ENCODE data around the gene VPS36. TPM values are rescaled to one million over a fixed set of nuclear protein-coding genes. Genes with fewer than 3 reads are reported as not detected.
"Not testable (repeated sequence)": the region's sequence is repeated elsewhere in the genome, so short reads cannot be mapped to it uniquely, and the experiment has no call there.

VPS36 gene
- polyA plus RNA-seq, 2 of the 4 experiments (the other 2 are of a cell fraction) = 12.6 to 23.1 TPM

- FAIRE-seq; H3K9me3 ChIP-seq; H3K4me3 ChIP-seq; H3K4me2 ChIP-seq; DNase-seq (ENCODE audit: low read depth in 1 of 2, low spot score in 1 of 2); POLR2A ChIA-PET; H3K4me1 ChIP-seq; ATAC-seq; CTCF ChIA-PET; H3K27ac ChIP-seq: not testable (repeated sequence)
- 19% methylated on average over 2 of the region's 5 CpGs for WGBS (ENCODE audit: missing lambda C conversion rate)
These were observed 40.6 kb upstream of the VPS36 start for GRCh38 chr13:52491015-52491414.

- CTCF ChIA-PET; H3K27ac ChIP-seq; H3K4me1 ChIP-seq; H3K4me2 ChIP-seq; FAIRE-seq; H3K4me3 ChIP-seq; H3K9me3 ChIP-seq; POLR2A ChIA-PET; ATAC-seq; DNase-seq (ENCODE audit: low read depth in 1 of 2, low spot score in 1 of 2): not testable (repeated sequence)
- WGBS (ENCODE audit: missing lambda C conversion rate) = no CpG with 5 or more reads among the region's 22 CpGs
These were observed 38.3 kb upstream of the VPS36 start for GRCh38 chr13:52488763-52489162.

DNA sequence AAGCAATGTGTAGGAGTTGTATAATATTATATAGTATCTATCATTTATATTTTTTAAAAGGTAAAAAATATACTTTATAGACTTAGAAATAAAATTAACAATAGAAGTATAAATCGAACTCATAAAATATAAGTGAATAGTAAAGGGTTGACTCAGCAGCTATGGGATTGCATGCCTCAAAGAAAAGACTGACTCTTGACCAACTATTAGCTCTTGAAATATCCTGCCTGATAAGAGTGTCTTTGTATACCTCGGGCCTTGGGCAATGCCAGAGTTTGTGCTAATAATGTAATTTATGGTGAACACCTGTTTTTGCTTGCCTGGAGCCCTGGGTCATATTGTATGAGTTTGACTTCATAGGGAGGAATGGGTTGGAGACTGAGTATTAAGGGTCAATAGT lies 36.6 kb upstream of the VPS36 start:
- CTCF ChIA-PET; POLR2A ChIA-PET; H3K9me3 ChIP-seq; H3K27ac ChIP-seq; H3K4me2 ChIP-seq; DNase-seq (ENCODE audit: low read depth in 1 of 2, low spot score in 1 of 2); FAIRE-seq; ATAC-seq; H3K4me1 ChIP-seq; H3K4me3 ChIP-seq: not testable (repeated sequence)
- WGBS (ENCODE audit: missing lambda C conversion rate) = 6% methylated on average over 2 of the region's 2 CpGs

DNA sequence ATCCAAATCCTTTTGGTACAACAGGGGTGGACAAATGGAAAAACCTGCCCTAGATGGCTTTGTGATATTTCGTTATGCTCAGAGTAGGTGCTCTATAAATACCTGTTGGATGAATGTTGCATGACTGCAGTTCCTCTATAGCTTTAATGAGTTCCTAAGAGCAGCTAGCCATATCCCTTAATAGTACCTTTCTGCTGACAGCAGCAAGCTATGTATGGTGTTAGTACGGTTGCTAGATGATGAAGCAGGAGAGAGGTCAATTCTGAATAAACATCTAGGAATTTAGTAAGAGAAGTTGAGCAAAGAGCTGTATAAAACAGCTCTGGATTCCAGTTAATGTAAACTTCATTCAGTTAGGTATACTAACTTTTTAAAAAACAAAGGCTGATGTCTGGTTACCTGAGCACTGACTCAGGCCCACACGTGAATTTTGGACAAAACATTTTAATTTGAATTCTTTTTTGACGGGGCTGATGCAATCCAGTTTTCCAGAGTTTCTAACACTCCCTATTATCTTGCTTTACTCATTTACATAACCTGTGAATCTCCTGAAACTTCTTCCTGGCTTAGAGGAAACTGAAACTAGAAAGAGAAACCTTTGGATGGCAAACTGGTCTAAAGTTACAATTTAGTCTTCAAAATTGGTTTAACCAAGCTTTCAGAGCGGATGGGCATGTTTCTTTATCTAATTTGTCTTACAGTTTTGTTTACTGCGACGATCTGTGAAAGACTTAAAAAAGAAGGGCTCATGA lies 30.4 kb upstream of the VPS36 start:
- H3K27ac ChIP-seq; H3K9me3 ChIP-seq; POLR2A ChIA-PET; H3K4me2 ChIP-seq; ATAC-seq; H3K4me1 ChIP-seq; H3K4me3 ChIP-seq; DNase-seq (ENCODE audit: low read depth in 1 of 2, low spot score in 1 of 2); CTCF ChIA-PET: not testable (repeated sequence)
- 78% methylated on average over 6 of the region's 7 CpGs for WGBS (ENCODE audit: missing lambda C conversion rate)
- peak; percentile 68 for FAIRE-seq

GRCh38 chr13:52468487-52468886 lies 18.1 kb upstream of the VPS36 start:
- 94% methylated on average over 2 of the region's 2 CpGs for WGBS (ENCODE audit: missing lambda C conversion rate)
- FAIRE-seq; H3K4me2 ChIP-seq; H3K4me3 ChIP-seq; H3K4me1 ChIP-seq; DNase-seq (ENCODE audit: low read depth in 1 of 2, low spot score in 1 of 2); H3K27ac ChIP-seq; ATAC-seq; H3K9me3 ChIP-seq; POLR2A ChIA-PET: not testable (repeated sequence)
- 0 out of 2 replicates have a peak, but pooled peaks have one; percentile 11 for TF ChIP-seq KDM1A (IDR thresholded peaks at IDR 0.05; ENCODE audit: low read depth)
- CTCF ChIA-PET = interaction anchor here (0.5 kb wide), 1 partner anchor 258 kb away, joined by 5 read pairs; no protein-coding TSS in a partner anchor

GRCh38 chr13:52463526-52463925 lies 13.1 kb upstream of the VPS36 start:
- no peak overlapping the region for H3K4me2 ChIP-seq
- DNase-seq (ENCODE audit: low read depth in 1 of 2, low spot score in 1 of 2) = no peak
- no peak overlapping the region for H3K27ac ChIP-seq
- TF ChIP-seq SMC3 (IDR thresholded peaks at IDR 0.05) = no peak
- TF ChIP-seq, protein P1, sequence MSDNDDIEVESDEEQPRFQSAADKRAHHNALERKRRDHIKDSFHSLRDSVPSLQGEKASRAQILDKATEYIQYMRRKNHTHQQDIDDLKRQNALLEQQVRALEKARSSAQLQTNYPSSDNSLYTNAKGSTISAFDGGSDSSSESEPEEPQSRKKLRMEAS (IDR thresholded peaks at IDR 0.05) = no peak
- TF ChIP-seq HES2 (IDR thresholded peaks at IDR 0.05) = no peak
- no peak for TF ChIP-seq KDM1A (IDR thresholded peaks at IDR 0.05; ENCODE audit: low read depth)
- TF ChIP-seq ZSCAN20 (CRISPR knock-in tag; IDR thresholded peaks at IDR 0.05) = no peak
- no peak for TF ChIP-seq REST (IDR thresholded peaks at IDR 0.05)
- TF ChIP-seq MAZ (IDR thresholded peaks at IDR 0.05; ENCODE audit: borderline replicate concordance, low read depth, low read length) = no peak
- no peak for TF ChIP-seq KDM5A (IDR thresholded peaks at IDR 0.05)
- no peak for TF ChIP-seq SREBF2 (IDR thresholded peaks at IDR 0.05)
- TF ChIP-seq EHMT2 (IDR thresholded peaks at IDR 0.05; ENCODE audit: low read depth) = no peak
- no peak for FAIRE-seq
- peaks cover 12% of the 10 kb centered on the region; the same call in 1 of the 3 replicates for H3K4me1 ChIP-seq
- ChIA-PET CTCF (interaction anchor here (2.4 kb wide), 1 partner anchor 13 kb away, joined by 8 read pairs; the partner anchor contains the start of gene VPS36), POLR2A (no interaction called here)
- WGBS (ENCODE audit: missing lambda C conversion rate) = 57% methylated on average over 4 of the region's 4 CpGs
- no peak overlapping the region for H3K4me3 ChIP-seq
- no peaks in the 10 kb centered on the region for H3K9me3 ChIP-seq
- ATAC-seq = no peak

Data from A549 (cell line).